GM12878 (cell line): ENCODE measurements around the gene GNLY. TPM values are rescaled to one million over a fixed set of nuclear protein-coding genes. Genes with fewer than 3 reads are reported as not detected.
A peak's percentile ranks its signal among the peaks of the same experiment; 100 is the strongest.

Experiments
- ATAC-seq: fragments of 200-7000 bp; cut with Tn5 transposase; 3 replicates; pipeline ENCODE4 v1.9.1; 2020; ENCODE audit warnings: mild to moderate bottlenecking, moderate library complexity
- BruUV-seq: library from RNA; stranded (reverse); fragments of 400-500 nt; replicated peaks from 2 replicates; lab custom pipeline; 2021; lab: Mats Ljungman, UMichigan
- CTCF ChIA-PET: fragments of 300-600 bp; sonication (Branson Sonifier 250); formaldehyde crosslinking; extraction: SDS; loops from one replicate; lab custom pipeline; 2021; ENCODE audit warnings: inconsistent platforms; lab: Yijun Ruan, JAX
- POLR2A ChIA-PET: fragments of 350-600 bp; formaldehyde crosslinking; extraction: SDS; loops from one replicate; lab custom pipeline; 2021; ENCODE audit warnings: inconsistent platforms; lab: Charles Lee
- RAD21 ChIA-PET: fragments of 300-600 bp; sonication (Branson Sonifier 250); formaldehyde crosslinking; loops from one replicate; lab custom pipeline; 2023; ENCODE audit warnings: antibody characterized with exemption; ENCODE audit not compliant: unreplicated experiment; lab: Charles Lee
- SMC1A ChIA-PET: fragments of 300-600 bp; sonication (Branson Sonifier 250); formaldehyde crosslinking; loops from one replicate; lab custom pipeline; 2023; ENCODE audit not compliant: unreplicated experiment, uncharacterized antibody; lab: Charles Lee
- DNase-seq: peaks from one replicate; pipeline ENCODE4 v3.0.0-alpha.2; 2011; ENCODE audit warnings: low read depth, low spot score
- FAIRE-seq: peaks from 3 replicates; lab custom pipeline; 2011; peaks lifted over from hg19 to GRCh38; lab: Jason Lieb, UNC
- H2AFZ ChIP-seq: 2 replicates; pipeline ENCODE4 v1.6.0; 2011; ENCODE audit warnings: low read depth, low read length, control low read depth; ENCODE audit not compliant: control insufficient read depth
- H3K27ac ChIP-seq: 2 replicates; pipeline ENCODE4 v1.5.1; 2011; ENCODE audit warnings: control low read depth; ENCODE audit not compliant: control insufficient read depth, insufficient read depth
- H3K27me3 ChIP-seq, 2 experiments: replicated peaks in 1 of 2; 2 replicates each; pipeline versions ENCODE4 v1.6.0 to v1.6.1; 2011; ENCODE audit warnings: low read length in 1 of 2; ENCODE audit not compliant: control insufficient read depth in 2 of 2, insufficient read depth in 2 of 2
- H3K36me3 ChIP-seq, 2 experiments: 2 replicates each; pipeline ENCODE4 v1.5.1; 2011; ENCODE audit warnings: low read length in 1 of 2; ENCODE audit not compliant: control insufficient read depth in 2 of 2, insufficient read depth in 2 of 2
- H3K4me1 ChIP-seq: 2 replicates; pipeline ENCODE4 v1.6.1; 2011; ENCODE audit warnings: mild to moderate bottlenecking, low read length, moderate library complexity, mixed read lengths; ENCODE audit not compliant: control insufficient read depth, insufficient read depth
- H3K4me2 ChIP-seq: 2 replicates; pipeline ENCODE4 v1.6.0; 2011; ENCODE audit warnings: control low read depth; ENCODE audit not compliant: control insufficient read depth, insufficient read depth
- H3K4me3 ChIP-seq: fragments of 200-600 bp; sonication (generic); 2 replicates; pipeline ENCODE4 v1.5.1; 2016
- H3K79me2 ChIP-seq: 2 replicates; pipeline ENCODE4 v1.6.0; 2011; ENCODE audit warnings: low read length; ENCODE audit not compliant: control insufficient read depth, insufficient read depth
- H3K9ac ChIP-seq: 2 replicates; pipeline ENCODE4 v1.8.0; 2011; ENCODE audit warnings: low read length, control low read depth, mixed read lengths; ENCODE audit not compliant: control insufficient read depth, insufficient read depth
- H3K9me3 ChIP-seq: replicated peaks from 3 replicates; pipeline ENCODE4 v1.5.1; 2011; ENCODE audit warnings: mild to moderate bottlenecking, low read length; ENCODE audit not compliant: control insufficient read depth, insufficient read depth
- H4K20me1 ChIP-seq: 2 replicates; pipeline ENCODE4 v1.6.0; 2011; ENCODE audit not compliant: control insufficient read depth, insufficient read depth
- BCL11A ChIP-seq: IDR thresholded peaks from 2 replicates; pipeline ENCODE4 v1.6.1; 2011; ENCODE audit warnings: low read depth, low read length
- BCL3 ChIP-seq: IDR thresholded peaks from 2 replicates; pipeline ENCODE4 v1.6.1; 2011; ENCODE audit warnings: borderline replicate concordance, low read depth, mild to moderate bottlenecking, moderate library complexity, low read length; ENCODE audit not compliant: insufficient read depth, poor library complexity, severe bottlenecking
- BHLHE40 ChIP-seq, 2 experiments: fragments of 450-650 bp in 1 of 2; IDR thresholded peaks; 2 replicates each; pipeline ENCODE4 v1.6.1; 2011 to 2017; ENCODE audit warnings: low read depth in 2 of 2, borderline replicate concordance in 1 of 2, improper control_type of control experiment in 1 of 2, low read length in 1 of 2, mild to moderate bottlenecking in 1 of 2
- EGR1 ChIP-seq, 2 experiments: IDR thresholded peaks; 1 replicate in 1 of 2; 2 replicates in 1 of 2; pipeline ENCODE4 v1.6.1; 2011 to 2012; ENCODE audit warnings: low read depth in 2 of 2, low read length in 2 of 2, borderline replicate concordance in 1 of 2, mild to moderate bottlenecking in 1 of 2, moderate library complexity in 1 of 2
- ESRRA ChIP-seq: IDR thresholded peaks from 2 replicates; pipeline ENCODE4 v1.6.1; 2012; ENCODE audit warnings: mild to moderate bottlenecking, low read length, improper control_type of control experiment
- ETV6 ChIP-seq, 2 experiments: fragments of 450-650 bp in 1 of 2; IDR thresholded peaks in 1 of 2; conservative IDR thresholded peaks in 1 of 2; 2 replicates each; pipeline ENCODE4 v1.6.1; 2014; ENCODE audit warnings: antibody characterized with exemption in 1 of 2, borderline replicate concordance in 1 of 2, low read depth in 1 of 2, mild to moderate bottlenecking in 1 of 2, moderate library complexity in 1 of 2
- HCFC1 ChIP-seq: fragments of 150-350 bp; IDR thresholded peaks from 2 replicates; pipeline ENCODE4 v1.6.1; 2014; ENCODE audit warnings: low read length
- IKZF1 ChIP-seq: fragments of 450-650 bp; conservative IDR thresholded peaks from 2 replicates; pipeline ENCODE4 v1.6.1; 2017; ENCODE audit warnings: antibody characterized with exemption, mild to moderate bottlenecking
- IKZF2 ChIP-seq, 2 experiments: fragments of 450-650 bp; IDR thresholded peaks; 2 replicates each; pipeline ENCODE4 v1.6.1; 2017; ENCODE audit warnings: mild to moderate bottlenecking in 2 of 2, moderate library complexity in 2 of 2
- JUNB ChIP-seq: IDR thresholded peaks from 2 replicates; pipeline ENCODE4 v1.6.1; 2016; ENCODE audit warnings: antibody characterized with exemption, mild to moderate bottlenecking
- MTA2 ChIP-seq: fragments of 450-650 bp; IDR thresholded peaks from 2 replicates; pipeline ENCODE4 v1.6.1; 2016; ENCODE audit warnings: low read depth, mild to moderate bottlenecking, moderate library complexity
- NFIC ChIP-seq: IDR thresholded peaks from 2 replicates; pipeline ENCODE4 v1.6.1; 2012; ENCODE audit warnings: low read depth, mild to moderate bottlenecking, inconsistent platforms, low read length, moderate library complexity
- RUNX3 ChIP-seq: IDR thresholded peaks from 2 replicates; pipeline ENCODE4 v1.6.1; 2012; ENCODE audit warnings: low read length, inconsistent platforms
- SIX5 ChIP-seq: IDR thresholded peaks from 2 replicates; pipeline ENCODE4 v1.6.1; 2011; ENCODE audit warnings: mild to moderate bottlenecking, low read depth, low read length, moderate library complexity; ENCODE audit not compliant: severe bottlenecking
- TCF12 ChIP-seq: IDR thresholded peaks from 2 replicates; pipeline ENCODE4 v1.6.1; 2011; ENCODE audit warnings: low read depth, mild to moderate bottlenecking, low read length
- WGBS: methylation state at CpG from one replicate; pipeline ENCODE4 v1.1.6; 2016; ENCODE audit warnings: low lambda C conversion rate; ENCODE audit not compliant: insufficient replicate concordance, insufficient coverage; ENCODE audit errors: missing lambda C conversion rate; 5-methylcytosine and 5-hydroxymethylcytosine counted together
- in situ Hi-C: fragments of 300-500 bp; cut with MboI; formaldehyde crosslinking; loops from 9 replicates; pipeline ENCODE4 v1.14.3; 2018; ENCODE audit warnings: mixed read lengths
- intact Hi-C: fragments of 100-400 bp; cut with micrococcal nuclease; formaldehyde crosslinking; loops from one replicate; pipeline ENCODE4 v1.14.2; 2022; ENCODE audit not compliant: unreplicated experiment
- polyA plus RNA-seq, 11 experiments: library from polyadenylated mRNA; depleted of rRNA in 4 of 11; unstranded in 6 of 11; stranded (reverse) in 5 of 11; fragments of >200 nt; fragmentation: Nextera tagmentation in 4 of 11; fragmentation: Illumina TruSeq in 1 of 11; extraction: Ambion mirVana in 4 of 11; extraction: Trizol in 1 of 11; gene quantifications; 1 replicate in 1 of 11; 2 replicates in 10 of 11; pipeline versions ENCODE4 v1.2.1 to v1.2.3, GENCODE V29; 2011 to 2016; ENCODE audit warnings: inconsistent platforms in 2 of 11, missing spikeins in 2 of 11, low read depth in 1 of 11
- total RNA-seq, 4 experiments: library from RNA; depleted of rRNA in 3 of 4; stranded (reverse); fragments of >200 nt in 3 of 4; fragmentation: Illumina TruSeq in 1 of 4; extraction: Trizol in 1 of 4; gene quantifications; 2 replicates each; pipeline versions ENCODE4 v1.2.1 to v1.2.3, GENCODE V29; 2013 to 2021

The GNLY gene
- total and polyA plus RNA-seq, 10 of the 15 experiments (the other 5 are each of a cell fraction or from before 2014, with no cell fraction given) = 0.18 to 0.42 TPM; not detected in 8

- in situ Hi-C loops = no loop called here
- SMC1A ChIA-PET = interaction anchor here (1.2 to 4.2 kb wide), 4 partner anchors 10 to 363 kb away, joined by 4 to 30 read pairs (median 5); partner anchors contain the start of genes POLR1A and PTCD3
Observed at GRCh38 chr2:85743304-85743978, 49.3 kb downstream of the GNLY start.

More at GRCh38 chr2:85743304-85743978, 49.3 kb downstream of the GNLY start:
- no peak overlapping the region for H3K9ac ChIP-seq
- no peak overlapping the region for H3K4me3 ChIP-seq
- intact Hi-C loops = no loop called here
- DNase-seq (no peak), ATAC-seq (peak; percentile 28), FAIRE-seq (no peak)
- H3K27ac ChIP-seq = no peak overlapping the region
- peaks cover 6% of the 10 kb centered on the region; the same call in 2 of the 3 replicates for H3K9me3 ChIP-seq
- no peak overlapping the region for H3K4me2 ChIP-seq
- H3K79me2 ChIP-seq = no peaks in the 10 kb centered on the region
- ChIA-PET RAD21 (interaction anchor here (0.6 to 2.3 kb wide), 5 partner anchors 10 to 339 kb away, joined by 3 to 7 read pairs (median 6); no protein-coding TSS in a partner anchor), CTCF (interaction anchor here (0.8 to 8.2 kb wide), 5 partner anchors 14 to 72 kb away, joined by 3 to 82 read pairs (median 7); no protein-coding TSS in a partner anchor), POLR2A (no interaction called here)
- no peaks in the 10 kb centered on the region for H4K20me1 ChIP-seq
- no peaks in the 10 kb centered on the region for H3K36me3 ChIP-seq
- H2AFZ ChIP-seq = no peak overlapping the region
- H3K27me3 ChIP-seq = peaks cover 0 to 19% of the 10 kb centered on the region in 2 experiments; a peak in 3 of 4 replicates
- no TSS peak for BruUV-seq
- H3K4me1 ChIP-seq = peaks cover 13% of the 10 kb centered on the region
- TF ChIP-seq EGR1 (IDR thresholded peaks at IDR 0.05; ENCODE audit: borderline replicate concordance in 1 of 2, low read depth in 2 of 2, low read length in 2 of 2) = peak in 1 of 2 experiments; percentile 74; a peak in 2 of 3 replicates
- peak; percentile 35; the same call in 1 of the 2 replicates for TF ChIP-seq RUNX3
- 0 out of 2 replicates have a peak, but pooled peaks have one; percentile 9 for TF ChIP-seq BCL11A
- no peak for TF ChIP-seq SIX5
- peak; percentile 22; the same call in 1 of the 2 replicates for TF ChIP-seq MTA2
- TF ChIP-seq BCL3 = no peak
- TF ChIP-seq IKZF1 = peak; percentile 58; the same call in 1 of the 2 replicates
- peak; percentile 71 to 73 for TF ChIP-seq IKZF2 (IDR thresholded peaks at IDR 0.05)
- TF ChIP-seq TCF12 = no peak
- TF ChIP-seq ESRRA = no peak
- 0 out of 2 replicates have a peak, but pooled peaks have one; percentile 22 for TF ChIP-seq NFIC
- TF ChIP-seq BHLHE40 (IDR thresholded peaks at IDR 0.05; ENCODE audit: borderline replicate concordance in 1 of 2, low read depth in 2 of 2, low read length in 1 of 2) = peak in 1 of 2 experiments; percentile 28; a peak in 1 of 4 replicates
- TF ChIP-seq JUNB = 0 out of 2 replicates have a peak, but pooled peaks have one; percentile 7
- TF ChIP-seq HCFC1 = no peak
- TF ChIP-seq ETV6 (conservative IDR thresholded peaks at IDR 0.05 in 1 of 2, IDR thresholded peaks at IDR 0.05 in 1 of 2; ENCODE audit: borderline replicate concordance in 1 of 2, low read depth in 1 of 2) = no peak
- WGBS = 44% methylated on average over 10 of the region's 10 CpGs
